Activated naive CD4-positive, alpha-beta T cell treated with anti-CD3 and anti-CD28 coated beads, Interleukin-2, amount 10 ng/mL, durations not matched to agents 7 days and 5 days (primary cell): Measurements from ENCODE around the gene AHRR.
"Not testable (repeated sequence)": the region's sequence is repeated elsewhere in the genome, so short reads cannot be mapped to it uniquely, and the experiment has no call there.

Source experiments
- CTCF ChIA-PET: fragments of 350-600 bp; sonication (Branson Sonifier 250); formaldehyde crosslinking; loops from one replicate; lab custom pipeline; 2021; ENCODE audit warnings: antibody characterized with exemption; lab: Charles Lee
- DNase-seq: peaks from one replicate; pipeline ENCODE4 v3.0.0-alpha.2; 2020
- H3K27ac Mint-ChIP-seq: one replicate; pipeline ENCODE4 v1.8.0; 2021; ENCODE audit warnings: mild to moderate bottlenecking, moderate library complexity, mixed read lengths
- H3K27me3 Mint-ChIP-seq: one replicate; pipeline ENCODE4 v1.8.0; 2021; ENCODE audit warnings: mild to moderate bottlenecking, mixed read lengths
- H3K36me3 Mint-ChIP-seq: one replicate; pipeline ENCODE4 v1.8.0; 2021; ENCODE audit warnings: mixed read lengths
- H3K4me1 Mint-ChIP-seq: one replicate; pipeline ENCODE4 v1.8.0; 2021; ENCODE audit warnings: mixed read lengths
- H3K4me3 Mint-ChIP-seq: one replicate; pipeline ENCODE4 v1.8.0; 2021; ENCODE audit warnings: mild to moderate bottlenecking, moderate library complexity, mixed read lengths
- H3K9me3 Mint-ChIP-seq: one replicate; pipeline ENCODE4 v1.8.0; 2021; ENCODE audit warnings: mixed read lengths

The AHRR gene

DNA sequence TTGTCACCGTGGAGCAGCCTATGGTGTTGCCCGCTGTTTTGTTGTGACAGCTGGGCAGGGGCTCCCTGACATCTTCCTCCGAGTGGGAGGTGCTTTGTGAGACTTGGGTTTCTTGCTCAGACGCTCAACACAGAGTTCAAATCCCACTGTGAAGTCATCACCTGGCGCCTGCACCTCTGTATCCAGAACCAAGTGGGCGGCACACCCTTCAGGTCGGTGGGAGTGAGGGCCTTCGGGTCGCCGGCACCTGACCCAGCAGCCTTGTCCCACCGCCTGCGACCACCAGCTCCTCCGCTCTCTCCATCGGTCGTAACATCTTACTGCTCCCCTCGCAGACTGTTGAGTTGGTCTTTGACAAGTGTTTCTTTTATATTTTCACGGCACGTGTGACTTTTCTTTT is 83.9 kb downstream of the AHRR start:
- Mint-ChIP-seq H3K4me3 (no peak overlapping the region), H3K9me3 (no peaks in the 10 kb centered on the region), H3K36me3 (peaks cover 11% of the 10 kb centered on the region), H3K27ac (no peak overlapping the region), H3K4me1 (peaks cover 32% of the 10 kb centered on the region), H3K27me3 (peaks cover 25% of the 10 kb centered on the region)
- CTCF ChIA-PET = no interaction called here
- no peak for DNase-seq

DNA sequence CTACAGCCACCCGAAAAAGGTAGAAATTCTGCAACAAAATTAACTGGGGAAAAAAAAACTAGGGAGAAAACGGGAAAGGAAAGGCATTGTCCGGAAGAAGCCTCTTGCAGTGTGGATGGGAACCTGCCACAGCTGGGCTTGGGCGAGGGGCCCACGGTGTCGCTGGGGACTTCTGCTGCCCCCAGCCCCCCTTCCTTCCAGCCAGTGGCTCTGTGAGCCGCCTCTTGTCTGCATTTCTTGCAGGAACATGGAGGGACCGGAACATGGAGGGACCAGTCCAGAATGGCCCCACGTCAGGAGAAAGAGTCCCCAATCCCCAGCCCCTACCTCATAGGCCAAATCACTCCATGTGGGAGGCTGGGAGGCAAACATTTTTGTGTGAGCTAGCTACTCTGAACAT is 84.5 kb downstream of the AHRR start:
- H3K4me1 Mint-ChIP-seq = peaks cover 29% of the 10 kb centered on the region
- H3K9me3 Mint-ChIP-seq = no peaks in the 10 kb centered on the region
- peaks cover 8% of the 10 kb centered on the region for H3K36me3 Mint-ChIP-seq
- no peak for DNase-seq
- no peak overlapping the region for H3K4me3 Mint-ChIP-seq
- H3K27ac Mint-ChIP-seq = no peak overlapping the region
- H3K27me3 Mint-ChIP-seq = peaks cover 24% of the 10 kb centered on the region
- CTCF ChIA-PET = interaction anchor here (1.1 kb wide), 1 partner anchor 41 kb away, joined by 3 read pairs; no protein-coding TSS in a partner anchor

DNA sequence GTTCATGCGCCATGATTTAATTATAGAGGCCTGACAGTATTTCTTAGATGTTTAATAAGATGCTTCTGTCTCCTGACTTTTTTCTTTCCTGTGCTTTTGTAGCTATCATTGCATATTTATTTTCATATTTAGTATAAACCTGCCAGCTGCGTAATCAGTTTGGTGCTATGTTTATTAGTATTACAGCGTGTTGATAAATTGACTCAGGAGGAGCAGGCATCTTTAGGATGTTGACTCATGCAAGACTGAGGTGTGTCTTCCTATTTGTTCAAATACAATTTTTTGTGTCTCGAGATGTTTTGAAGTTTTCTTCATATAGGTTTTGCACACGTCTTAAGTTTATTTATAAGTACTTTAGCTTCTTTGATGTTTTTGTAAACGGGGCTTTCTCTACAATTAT is 85.5 kb downstream of the AHRR start:
- no peak for DNase-seq
- Mint-ChIP-seq H3K4me3 (no peak overlapping the region), H3K27ac (no peak overlapping the region), H3K9me3 (no peaks in the 10 kb centered on the region), H3K36me3 (peaks cover 4% of the 10 kb centered on the region), H3K4me1 (peaks cover 26% of the 10 kb centered on the region), H3K27me3 (peaks cover 14% of the 10 kb centered on the region)
- CTCF ChIA-PET = interaction anchor here (0.7 to 1.1 kb wide), 2 partner anchors 9 to 40 kb away, joined by 3 read pairs; no protein-coding TSS in a partner anchor

DNA sequence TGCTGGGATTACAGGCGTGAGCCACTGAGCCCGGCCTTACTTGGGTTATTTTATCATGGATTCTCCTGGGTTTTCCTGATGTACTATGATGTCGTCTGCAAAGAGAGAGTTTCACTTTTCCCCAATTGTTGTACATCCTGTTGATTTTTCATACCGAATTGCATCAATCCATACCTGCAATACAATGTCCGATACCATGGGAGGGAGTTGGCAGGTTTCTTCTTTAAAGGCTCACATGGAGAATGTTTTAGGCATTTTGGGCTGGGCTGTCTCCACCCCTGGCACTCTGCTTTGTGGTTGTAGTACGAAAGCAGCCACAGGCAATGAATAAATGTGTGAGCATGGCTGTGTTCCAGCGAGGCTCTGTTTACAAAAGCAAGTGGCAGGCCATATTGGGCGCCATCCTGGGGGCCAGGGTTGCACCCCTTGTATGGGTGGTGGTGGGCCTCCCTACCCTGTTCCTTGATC is 86.3 kb downstream of the AHRR start:
- CTCF ChIA-PET = interaction anchor here (1.3 kb wide), 1 partner anchor 18 kb away, joined by 4 read pairs; no protein-coding TSS in a partner anchor
- DNase-seq = no peak
- no peak overlapping the region for H3K27ac Mint-ChIP-seq
- H3K9me3 Mint-ChIP-seq = no peaks in the 10 kb centered on the region
- peaks cover 12% of the 10 kb centered on the region for H3K27me3 Mint-ChIP-seq
- no peak overlapping the region for H3K4me3 Mint-ChIP-seq
- peaks cover 3% of the 10 kb centered on the region for H3K36me3 Mint-ChIP-seq
- H3K4me1 Mint-ChIP-seq = peaks cover 20% of the 10 kb centered on the region

DNA sequence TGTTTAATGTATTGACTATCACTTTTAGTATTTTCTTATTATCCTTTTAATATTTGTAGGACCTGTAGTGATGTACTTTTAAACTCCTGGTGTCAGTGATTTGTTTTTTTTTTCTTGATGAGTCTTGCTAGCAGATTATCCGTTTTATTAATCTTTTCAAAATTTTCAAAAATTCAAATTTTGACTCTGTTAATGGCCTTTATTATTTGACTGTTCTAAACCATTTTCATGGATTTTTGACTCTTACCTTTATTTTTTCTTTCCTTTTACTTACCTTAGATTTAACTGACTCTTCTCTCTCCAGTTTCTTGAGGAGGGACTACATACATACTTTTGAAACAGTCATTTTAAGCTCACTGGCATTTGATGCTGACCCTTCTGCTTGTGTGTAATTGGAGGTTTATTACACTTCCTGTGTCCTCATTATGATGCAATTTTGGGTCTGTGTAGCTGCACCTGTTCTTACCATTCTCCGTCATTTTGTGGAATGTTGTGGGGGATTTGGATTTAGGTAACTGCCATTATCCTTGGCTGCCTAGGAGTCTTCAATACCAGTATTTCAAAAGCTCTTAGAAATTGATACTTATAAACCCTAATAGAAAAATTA is 89.5 kb downstream of the AHRR start:
- Mint-ChIP-seq H3K9me3 (no peaks in the 10 kb centered on the region), H3K27me3 (peaks cover 5% of the 10 kb centered on the region), H3K27ac (no peak overlapping the region), H3K4me3 (no peak overlapping the region), H3K4me1 (peaks cover 17% of the 10 kb centered on the region), H3K36me3 (peaks cover 3% of the 10 kb centered on the region)
- CTCF ChIA-PET = interaction anchor here (0.8 kb wide), 1 partner anchor 15 kb away, joined by 5 read pairs; no protein-coding TSS in a partner anchor
- DNase-seq = no peak

DNA sequence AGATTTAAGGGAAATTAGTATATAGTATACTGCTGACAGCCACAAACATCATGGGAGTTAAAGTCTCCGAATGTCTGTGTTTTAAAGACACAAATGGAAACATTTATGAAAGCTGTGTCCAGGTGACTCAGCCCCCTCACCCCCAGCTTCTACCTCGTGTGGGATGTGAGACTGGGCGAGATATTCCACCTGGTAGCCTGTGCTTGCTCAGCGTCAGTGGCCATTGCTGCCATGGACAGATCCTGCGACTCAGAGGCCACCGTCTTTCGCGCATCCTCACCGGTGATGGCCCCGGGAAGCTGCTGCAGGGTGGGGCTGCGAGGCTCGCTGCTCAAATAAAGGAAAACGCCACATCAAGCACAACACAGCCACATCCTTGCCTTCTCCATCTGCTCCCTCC is 90.2 kb downstream of the AHRR start:
- Mint-ChIP-seq H3K27ac (no peak overlapping the region), H3K27me3 (peaks cover 5% of the 10 kb centered on the region), H3K4me3 (no peak overlapping the region), H3K4me1 (peaks cover 17% of the 10 kb centered on the region), H3K36me3 (peaks cover 3% of the 10 kb centered on the region), H3K9me3 (no peaks in the 10 kb centered on the region)
- CTCF ChIA-PET = interaction anchor here (0.8 kb wide), 1 partner anchor 14 kb away, joined by 5 read pairs; no protein-coding TSS in a partner anchor
- no peak for DNase-seq

DNA sequence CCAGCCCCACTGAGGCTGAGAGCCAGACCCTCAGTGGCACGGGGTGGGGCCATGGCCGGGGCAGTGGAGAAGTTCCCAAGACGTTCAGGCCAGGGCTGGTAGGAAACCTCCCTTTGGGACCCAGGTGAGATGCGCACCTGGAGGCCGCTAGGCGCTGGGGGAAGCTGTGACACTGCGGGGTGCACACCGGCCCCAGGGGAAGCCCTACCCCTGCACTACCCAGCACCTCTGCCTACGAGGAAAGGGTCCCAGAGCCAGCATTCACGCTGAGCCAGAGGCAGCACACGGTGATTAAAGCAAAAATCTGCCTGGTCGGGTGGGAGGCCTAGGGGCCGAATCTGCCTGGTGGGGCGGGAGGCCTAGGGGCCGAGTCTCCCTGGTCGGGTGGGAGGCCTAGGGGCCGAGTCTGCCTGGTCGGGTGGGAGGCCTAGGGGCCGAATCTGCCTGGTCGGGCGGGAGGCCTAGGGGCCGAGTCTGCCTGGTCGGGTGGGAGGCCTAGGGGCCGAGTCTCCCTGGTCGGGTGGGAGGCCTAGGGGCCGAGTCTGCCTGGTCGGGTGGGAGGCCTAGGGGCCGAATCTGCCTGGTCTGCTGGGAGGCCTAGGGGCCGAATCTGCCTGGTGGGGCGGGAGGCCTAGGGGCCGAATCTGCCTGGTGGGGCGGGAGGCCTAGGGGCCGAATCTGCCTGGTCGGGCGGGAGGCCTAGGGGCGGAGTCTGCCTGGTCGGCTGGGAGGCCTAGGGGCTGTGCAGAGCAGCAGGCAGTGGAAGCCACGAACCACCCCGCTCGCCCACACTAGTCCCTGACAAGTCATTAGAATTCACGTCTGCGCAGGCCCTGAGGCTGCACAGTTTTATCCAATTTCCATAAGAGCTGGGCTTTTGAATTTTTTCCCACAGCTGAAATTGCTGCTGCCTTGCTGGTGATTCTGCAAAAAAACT is 93.7 kb downstream of the AHRR start:
- H3K9me3 Mint-ChIP-seq, H3K27me3 Mint-ChIP-seq, H3K4me3 Mint-ChIP-seq, H3K27ac Mint-ChIP-seq, H3K36me3 Mint-ChIP-seq, DNase-seq: not testable (repeated sequence)
- H3K4me1 Mint-ChIP-seq = peaks cover 11% of the 10 kb centered on the region
- CTCF ChIA-PET = interaction anchor here (1.1 kb wide), 1 partner anchor 8 kb away, joined by 3 read pairs; no protein-coding TSS in a partner anchor

DNA sequence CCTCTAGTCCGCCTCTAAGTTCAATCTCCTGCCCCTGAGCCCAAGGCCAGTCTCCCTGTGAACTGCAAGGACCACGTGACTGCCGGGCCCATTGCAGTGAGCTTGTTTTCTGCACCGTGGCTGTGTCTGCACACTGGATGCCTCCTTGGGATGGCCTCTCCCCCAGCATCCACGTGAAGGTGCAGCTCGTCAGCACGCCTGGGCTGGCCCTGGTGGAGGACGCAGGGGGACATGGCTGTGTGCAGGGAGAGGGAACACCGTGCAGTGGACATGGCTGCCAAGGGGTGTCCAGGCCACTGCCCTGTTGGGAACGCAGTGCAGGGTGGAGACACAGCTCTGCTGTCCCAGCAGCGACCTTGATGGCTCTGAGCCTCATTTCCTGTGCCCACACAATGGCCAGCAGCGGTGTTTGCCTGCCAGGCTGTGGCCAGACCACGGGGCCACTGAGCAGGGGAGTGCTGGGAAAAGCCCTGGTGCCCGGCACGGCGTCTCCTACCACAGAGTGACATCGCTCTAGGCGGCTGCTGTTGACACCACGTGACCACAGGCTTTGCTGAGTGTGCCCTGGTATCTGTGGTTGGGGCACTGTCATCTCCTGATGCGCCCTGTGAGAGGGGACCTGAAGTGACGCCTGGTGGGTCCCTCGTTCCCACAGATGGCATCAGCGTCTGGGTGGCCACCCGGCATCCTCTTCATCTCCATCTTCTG is 94.6 kb downstream of the AHRR start:
- Mint-ChIP-seq H3K27me3 (no peaks in the 10 kb centered on the region), H3K4me3 (no peak overlapping the region), H3K4me1 (peaks cover 10% of the 10 kb centered on the region), H3K27ac (no peak overlapping the region), H3K9me3 (no peaks in the 10 kb centered on the region), H3K36me3 (peaks cover 1% of the 10 kb centered on the region)
- CTCF ChIA-PET = interaction anchor here (1.1 kb wide), 1 partner anchor 9 kb away, joined by 3 read pairs; no protein-coding TSS in a partner anchor
- DNase-seq = no peak

DNA sequence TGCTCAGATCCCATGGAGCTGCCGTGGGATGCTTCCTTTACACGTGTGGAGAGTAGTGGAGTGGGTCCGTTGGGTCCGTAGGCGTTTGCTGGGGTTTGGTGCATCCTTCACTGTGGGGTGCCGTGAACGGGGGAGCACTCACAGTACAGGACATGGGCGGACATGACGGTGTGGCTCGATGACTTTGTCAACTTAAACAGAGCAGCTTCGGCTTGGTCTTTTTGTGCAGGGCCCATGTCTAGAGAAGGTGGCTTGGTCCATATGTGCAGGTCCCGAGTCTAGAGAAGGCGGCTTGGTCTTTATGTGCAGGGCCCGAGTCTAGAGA is 95.1 kb downstream of the AHRR start:
- Mint-ChIP-seq H3K27me3 (no peaks in the 10 kb centered on the region), H3K9me3 (no peaks in the 10 kb centered on the region), H3K4me3 (no peak overlapping the region), H3K4me1 (peaks cover 8% of the 10 kb centered on the region), H3K36me3 (peaks cover 1% of the 10 kb centered on the region), H3K27ac (no peak overlapping the region)
- CTCF ChIA-PET = interaction anchor here (1.1 kb wide), 1 partner anchor 10 kb away, joined by 3 read pairs; no protein-coding TSS in a partner anchor
- no peak for DNase-seq

DNA sequence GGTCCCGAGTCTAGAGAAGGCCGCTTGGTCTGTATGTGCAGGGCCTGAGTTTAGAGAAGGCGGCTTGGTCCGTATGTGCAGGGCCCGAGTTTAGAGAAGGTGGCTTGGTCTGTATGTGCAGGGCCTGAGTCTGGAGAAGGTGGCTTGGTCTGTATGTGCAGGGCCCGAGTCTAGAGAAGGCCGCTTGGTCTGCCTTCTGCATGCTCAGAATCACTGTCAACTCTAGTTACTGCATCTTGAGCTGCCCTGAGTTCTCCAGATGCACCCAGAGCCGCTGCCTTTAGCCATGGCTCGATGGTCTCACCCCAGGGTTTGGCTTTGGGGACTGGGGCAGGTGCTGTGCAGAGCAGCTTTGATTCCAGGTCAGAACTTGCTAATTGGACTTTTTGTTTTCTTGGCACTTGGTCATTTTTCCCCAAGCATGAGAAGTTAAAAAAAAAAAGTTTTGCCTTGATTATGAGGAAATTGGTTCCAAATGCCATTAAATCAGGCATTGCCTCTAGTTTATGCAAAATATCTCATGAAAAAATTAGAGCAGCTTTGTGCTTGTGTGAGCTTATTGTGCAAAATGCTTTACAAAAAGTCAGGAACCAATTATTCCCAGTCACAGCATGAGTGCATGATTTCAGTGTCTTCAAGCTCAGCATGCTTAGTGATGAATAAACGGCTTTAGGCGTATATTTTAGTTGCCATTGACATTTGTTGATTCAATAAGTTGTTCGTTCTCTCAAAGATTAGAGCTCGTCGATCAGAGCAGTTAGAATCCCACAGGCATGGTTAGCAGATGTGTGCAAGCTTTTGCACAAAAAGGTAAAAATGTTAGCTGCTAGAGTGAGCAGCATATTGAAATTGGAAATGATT is 96.0 kb downstream of the AHRR start:
- H3K4me3 Mint-ChIP-seq = no peak overlapping the region
- H3K9me3 Mint-ChIP-seq = no peaks in the 10 kb centered on the region
- H3K4me1 Mint-ChIP-seq = peaks cover 8% of the 10 kb centered on the region
- H3K27ac Mint-ChIP-seq = no peak overlapping the region
- H3K27me3 Mint-ChIP-seq = no peaks in the 10 kb centered on the region
- H3K36me3 Mint-ChIP-seq = no peaks in the 10 kb centered on the region
- CTCF ChIA-PET = no interaction called here
- no peak for DNase-seq

DNA sequence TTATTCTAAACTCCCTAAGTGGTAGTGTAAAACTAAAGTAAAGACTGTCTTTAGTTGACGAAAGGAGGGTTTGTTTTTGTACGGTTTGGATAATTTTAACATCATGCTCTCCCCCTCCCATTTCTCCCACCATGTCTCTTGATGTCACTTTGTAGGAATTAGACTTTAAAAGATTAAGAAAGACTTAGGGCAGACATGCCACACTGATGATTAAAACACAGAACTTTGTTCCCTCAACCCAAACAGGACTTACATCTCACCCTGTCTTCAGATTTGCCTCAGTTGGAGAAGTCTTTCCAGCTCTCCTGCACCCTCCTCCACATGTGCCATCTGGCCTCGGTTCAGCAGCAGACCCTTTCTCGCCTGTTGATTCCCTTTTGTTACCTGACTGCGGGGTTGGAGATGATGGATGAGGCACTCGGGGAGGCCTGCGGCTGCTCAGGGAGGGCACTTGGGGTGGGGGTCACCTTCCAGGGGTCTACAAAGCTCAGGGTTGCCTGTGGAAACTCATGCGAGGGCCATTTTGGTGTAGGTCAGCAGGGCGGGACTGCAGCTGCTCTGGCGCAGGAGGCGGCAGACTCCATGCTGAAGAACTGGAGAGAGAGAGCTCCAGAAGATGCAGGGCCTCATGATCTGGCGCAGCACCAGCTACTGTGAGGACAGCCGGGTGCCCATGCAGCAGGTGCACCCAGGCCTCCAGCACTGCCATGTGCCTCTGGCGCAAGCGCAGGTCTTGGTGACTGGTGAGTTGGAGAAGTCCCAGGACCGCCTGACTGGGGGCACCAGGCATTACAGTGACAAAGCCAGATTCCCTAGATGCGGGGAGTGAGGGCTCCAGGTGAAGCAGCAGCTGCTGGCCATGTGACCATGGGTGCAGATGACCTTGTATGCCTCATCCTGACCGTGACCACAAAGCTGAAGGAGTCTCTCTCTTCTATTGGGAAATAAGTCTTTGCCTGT is 96.9 kb downstream of the AHRR start:
- H3K4me1 Mint-ChIP-seq = peaks cover 12% of the 10 kb centered on the region
- no peak overlapping the region for H3K27ac Mint-ChIP-seq
- CTCF ChIA-PET = no interaction called here
- H3K9me3 Mint-ChIP-seq = no peaks in the 10 kb centered on the region
- H3K36me3 Mint-ChIP-seq = no peaks in the 10 kb centered on the region
- no peaks in the 10 kb centered on the region for H3K27me3 Mint-ChIP-seq
- H3K4me3 Mint-ChIP-seq = no peak overlapping the region
- no peak for DNase-seq

DNA sequence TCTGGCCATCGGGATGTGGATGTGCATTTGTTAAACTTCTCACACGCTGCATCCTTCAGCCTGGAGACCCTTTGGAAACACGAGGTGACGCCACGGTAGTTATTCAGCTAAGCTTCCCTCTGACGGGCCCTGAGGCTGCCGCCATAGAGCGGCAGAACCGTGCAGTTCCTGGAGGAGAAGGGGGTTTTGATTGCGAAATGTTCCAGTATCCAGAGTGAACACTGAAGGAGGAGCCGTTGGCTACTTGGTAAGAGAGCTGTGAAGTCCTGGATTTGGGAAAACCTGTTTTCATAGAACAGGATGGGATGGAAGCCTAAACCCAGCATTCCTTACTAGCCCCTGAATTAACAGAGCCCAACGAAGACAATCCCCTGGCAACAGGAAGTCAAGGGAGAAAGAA is 98.5 kb downstream of the AHRR start:
- no peak for DNase-seq
- Mint-ChIP-seq H3K36me3 (no peaks in the 10 kb centered on the region), H3K4me1 (peaks cover 17% of the 10 kb centered on the region), H3K27ac (no peak overlapping the region), H3K4me3 (no peak overlapping the region), H3K9me3 (no peaks in the 10 kb centered on the region), H3K27me3 (no peaks in the 10 kb centered on the region)
- CTCF ChIA-PET = interaction anchor here (0.5 to 1.3 kb wide), 2 partner anchors 9 to 1187 kb away, joined by 3 read pairs; no protein-coding TSS in a partner anchor
